ENCODE results near the gene MXRA8.

The MXRA8 gene

DNA sequence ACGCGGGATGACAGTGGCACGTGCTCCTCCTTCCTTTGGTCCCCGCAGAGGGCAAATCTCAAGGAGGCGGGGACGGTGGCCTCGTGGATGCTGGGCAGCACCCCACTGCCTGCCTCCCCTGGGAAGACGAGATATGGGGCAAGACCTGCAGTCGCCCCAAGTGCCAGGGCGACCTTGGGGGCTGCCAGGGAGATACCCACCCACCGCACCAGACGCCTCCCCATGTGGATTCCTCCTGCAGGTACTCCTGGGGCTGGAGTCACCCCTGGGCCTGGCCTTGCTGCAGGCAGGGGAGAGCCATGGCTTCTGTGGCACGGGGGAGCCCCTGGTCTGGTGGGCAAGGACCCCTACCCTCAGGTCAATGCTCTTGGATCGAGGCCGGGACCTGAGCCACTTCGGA, 22.5 kb upstream of the MXRA8 start:
- DNase-seq (ENCODE audit: low spot score): no peak
- TF ChIP-seq, protein P1, sequence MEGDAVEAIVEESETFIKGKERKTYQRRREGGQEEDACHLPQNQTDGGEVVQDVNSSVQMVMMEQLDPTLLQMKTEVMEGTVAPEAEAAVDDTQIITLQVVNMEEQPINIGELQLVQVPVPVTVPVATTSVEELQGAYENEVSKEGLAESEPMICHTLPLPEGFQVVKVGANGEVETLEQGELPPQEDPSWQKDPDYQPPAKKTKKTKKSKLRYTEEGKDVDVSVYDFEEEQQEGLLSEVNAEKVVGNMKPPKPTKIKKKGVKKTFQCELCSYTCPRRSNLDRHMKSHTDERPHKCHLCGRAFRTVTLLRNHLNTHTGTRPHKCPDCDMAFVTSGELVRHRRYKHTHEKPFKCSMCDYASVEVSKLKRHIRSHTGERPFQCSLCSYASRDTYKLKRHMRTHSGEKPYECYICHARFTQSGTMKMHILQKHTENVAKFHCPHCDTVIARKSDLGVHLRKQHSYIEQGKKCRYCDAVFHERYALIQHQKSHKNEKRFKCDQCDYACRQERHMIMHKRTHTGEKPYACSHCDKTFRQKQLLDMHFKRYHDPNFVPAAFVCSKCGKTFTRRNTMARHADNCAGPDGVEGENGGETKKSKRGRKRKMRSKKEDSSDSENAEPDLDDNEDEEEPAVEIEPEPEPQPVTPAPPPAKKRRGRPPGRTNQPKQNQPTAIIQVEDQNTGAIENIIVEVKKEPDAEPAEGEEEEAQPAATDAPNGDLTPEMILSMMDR (IDR thresholded peaks at IDR 0.05; ENCODE audit: borderline replicate concordance, control extremely low read depth, extremely low read depth, insufficient read depth, missing control alignments): no peak
- in situ Hi-C loops (cut with MboI; ENCODE audit: low sequenced_read_pairs, unreplicated experiment): no loop called here

DNA sequence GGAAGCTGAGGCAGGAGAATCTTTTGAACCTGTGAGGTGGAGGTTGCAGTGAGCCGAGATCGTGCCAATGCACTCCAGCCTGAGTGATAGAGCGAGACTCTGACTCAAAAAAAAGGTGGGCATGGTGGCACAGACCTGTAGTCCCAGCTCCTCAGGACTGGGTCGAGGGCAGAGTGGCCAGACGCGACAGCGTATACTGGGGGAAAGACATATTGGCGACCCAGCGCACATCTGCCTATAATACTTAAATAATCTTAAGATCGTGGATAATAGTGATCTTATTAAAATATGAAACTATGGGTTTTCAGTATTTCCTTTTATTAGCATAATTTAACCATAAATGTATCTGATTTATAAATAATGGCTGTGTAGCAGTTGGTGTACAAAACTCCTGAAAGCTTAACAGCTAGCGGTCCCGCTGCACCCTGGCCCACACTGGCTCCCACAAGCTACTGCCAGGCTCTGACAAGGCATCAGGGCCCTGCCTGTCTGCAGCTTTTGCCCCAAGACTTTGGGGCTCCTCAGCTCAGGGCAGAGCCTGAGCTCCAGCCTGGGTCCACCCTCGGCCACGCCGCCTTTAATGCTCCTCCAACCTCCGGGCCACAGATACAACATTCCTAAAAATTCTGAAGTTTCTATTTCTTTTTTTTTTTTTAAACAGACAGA, 19.3 kb upstream of the MXRA8 start:
- TF ChIP-seq, protein P1 (IDR thresholded peaks at IDR 0.05; ENCODE audit: borderline replicate concordance, control extremely low read depth, extremely low read depth, insufficient read depth, missing control alignments): no peak
- DNase-seq (ENCODE audit: low spot score): no peak
- in situ Hi-C loops (cut with MboI; ENCODE audit: low sequenced_read_pairs, unreplicated experiment): no loop called here

DNA sequence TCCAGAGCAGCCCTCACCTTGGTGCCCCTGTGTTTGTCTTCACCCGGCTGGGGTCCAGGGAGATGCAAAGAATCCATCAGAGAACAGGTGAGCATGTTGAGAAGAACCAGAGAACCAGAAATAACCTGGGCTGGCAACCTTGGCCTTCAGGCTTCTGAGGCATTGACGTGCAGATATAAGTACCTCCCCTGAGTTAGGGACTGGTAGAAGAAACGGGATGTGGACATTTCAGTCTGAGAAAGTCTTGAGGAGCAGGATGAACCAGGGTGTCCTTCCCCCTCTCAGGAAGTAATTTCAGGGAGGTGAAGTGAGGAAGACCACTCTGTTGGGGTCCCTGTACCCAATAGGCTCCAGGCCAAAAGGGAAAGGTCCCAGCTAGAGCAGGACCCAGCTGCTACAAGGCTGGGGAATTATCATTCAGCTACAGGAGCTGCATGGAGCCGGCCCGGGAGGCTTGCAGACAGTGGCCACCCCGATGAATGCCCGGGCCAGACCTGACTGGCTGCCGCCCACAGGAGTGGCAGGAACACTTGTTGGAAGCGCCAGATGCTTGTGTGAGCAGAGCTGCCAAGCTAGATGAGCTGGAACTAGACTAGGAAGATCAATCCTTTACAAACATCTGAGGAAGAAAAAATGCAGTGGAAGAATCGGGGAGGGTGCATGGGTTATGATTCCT, 18.3 kb upstream of the MXRA8 start:
- in situ Hi-C loops (cut with MboI; ENCODE audit: low sequenced_read_pairs, unreplicated experiment): no loop called here
- no peak for DNase-seq (ENCODE audit: low spot score)
- TF ChIP-seq, protein P1 (IDR thresholded peaks at IDR 0.05; ENCODE audit: borderline replicate concordance, control extremely low read depth, extremely low read depth, insufficient read depth, missing control alignments): no peak

DNA sequence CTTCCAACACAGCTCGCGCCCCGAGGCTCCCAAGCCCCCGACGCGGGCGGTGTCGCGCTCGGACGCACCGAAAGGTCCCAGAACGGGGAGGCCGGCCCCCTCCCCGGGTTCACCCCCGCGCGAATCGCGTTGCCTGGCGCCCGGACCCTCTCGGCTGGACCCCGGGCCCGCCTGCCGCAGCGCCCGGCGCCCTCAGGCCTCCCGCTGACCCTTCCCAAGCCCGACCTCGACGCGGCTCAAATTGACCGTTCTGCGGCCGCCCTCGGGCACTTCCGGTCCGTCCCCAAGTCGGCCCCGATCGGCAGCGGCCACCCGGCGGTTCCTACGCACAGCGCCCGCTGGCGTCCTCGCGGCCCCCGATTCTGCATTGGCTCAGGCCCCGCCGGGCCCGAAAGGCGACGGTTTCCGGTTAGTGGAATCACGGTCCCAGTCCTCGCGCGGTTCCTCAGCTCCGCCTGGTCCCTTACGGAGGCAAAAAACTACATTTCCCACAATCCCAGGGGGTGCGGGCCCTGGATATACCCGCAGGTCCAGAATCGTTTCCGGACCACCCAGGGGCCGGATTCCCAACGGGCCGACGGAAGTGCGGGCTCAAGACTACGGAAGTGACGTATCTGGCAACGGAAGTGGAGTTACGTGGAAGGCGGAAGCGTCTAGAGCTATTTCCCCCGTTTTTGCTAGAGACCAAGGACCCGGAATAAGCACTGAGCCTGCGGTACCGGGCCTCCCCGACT, 16.7 kb upstream of the MXRA8 start, which contains the start of gene AURKAIP1:
TSS of gene AURKAIP1 (minus strand) at position 279 of the 734 bp plus-strand sequence. CDS start 451 bp downstream, outside the sequence.
- DNase-seq (ENCODE audit: low spot score): peak; percentile 99
- in situ Hi-C loops (cut with MboI; ENCODE audit: low sequenced_read_pairs, unreplicated experiment): no loop called here
- TF ChIP-seq, protein P1 (IDR thresholded peaks at IDR 0.05; ENCODE audit: borderline replicate concordance, control extremely low read depth, extremely low read depth, insufficient read depth, missing control alignments): no peak

DNA sequence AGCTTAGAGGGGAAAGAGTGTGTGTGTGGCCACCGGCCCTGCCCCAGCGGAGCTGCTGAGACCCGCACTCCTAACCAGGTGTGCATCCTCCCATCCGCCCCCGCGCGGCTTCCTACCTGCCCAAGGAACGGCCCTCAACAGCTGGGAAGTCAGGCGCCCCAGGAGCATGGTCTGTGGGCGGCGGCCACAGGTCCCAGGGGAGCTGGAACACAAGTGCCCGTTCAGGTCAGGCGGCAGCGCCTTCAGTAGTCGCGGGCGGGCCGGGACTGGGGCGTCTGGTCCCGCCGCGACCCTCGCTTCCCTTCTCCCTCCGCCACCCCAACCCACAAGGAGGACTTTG, 16.2 kb upstream of the MXRA8 start:
- TF ChIP-seq, protein P1 (IDR thresholded peaks at IDR 0.05; ENCODE audit: borderline replicate concordance, control extremely low read depth, extremely low read depth, insufficient read depth, missing control alignments): no peak
- DNase-seq (ENCODE audit: low spot score): no peak
- in situ Hi-C loops (cut with MboI; ENCODE audit: low sequenced_read_pairs, unreplicated experiment): no loop called here

DNA sequence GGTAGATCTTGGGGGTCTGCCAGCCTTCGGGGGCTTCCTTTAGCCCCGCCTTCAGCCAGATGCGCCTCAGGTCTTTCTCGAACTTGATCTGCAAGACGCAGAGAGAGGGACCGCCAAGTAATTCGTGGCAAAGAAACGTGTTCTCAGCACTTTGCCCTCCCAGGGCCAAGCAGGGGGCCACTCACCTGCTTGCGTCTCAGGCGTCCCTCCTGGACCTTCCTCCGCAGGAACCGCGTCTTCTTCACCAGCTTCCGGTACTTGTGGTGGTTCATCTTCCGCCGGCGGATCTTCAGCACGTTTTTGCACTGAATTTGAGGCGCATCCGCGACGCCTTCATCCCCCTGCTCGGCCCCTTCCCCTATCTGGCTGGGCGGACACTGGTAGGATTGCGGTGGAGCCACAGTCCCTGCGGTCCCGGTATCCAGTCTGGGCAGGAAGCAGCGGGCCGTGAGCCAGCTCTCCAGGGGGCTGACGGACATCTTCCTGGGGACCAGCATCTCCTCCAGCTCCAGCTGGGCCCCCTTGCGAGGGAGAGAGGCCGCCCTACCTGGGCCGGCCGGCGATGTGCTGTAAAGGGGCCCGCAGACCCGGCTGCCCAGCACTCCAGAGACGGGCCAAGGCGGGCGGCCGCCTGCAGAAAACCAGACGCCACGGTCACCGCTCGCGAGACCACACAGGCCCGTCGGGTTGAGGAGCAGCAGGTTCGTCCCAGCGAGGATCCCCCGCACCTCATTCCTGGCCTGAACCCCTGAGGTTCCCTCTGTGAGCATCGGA, 15.6 kb upstream of the MXRA8 start:
- TF ChIP-seq, protein P1 (IDR thresholded peaks at IDR 0.05; ENCODE audit: borderline replicate concordance, control extremely low read depth, extremely low read depth, insufficient read depth, missing control alignments): no peak
- no peak for DNase-seq (ENCODE audit: low spot score)
- in situ Hi-C loops (cut with MboI; ENCODE audit: low sequenced_read_pairs, unreplicated experiment): no loop called here
